HG03378 (cell line): ENCODE data around the gene CYB5RL.

Experiments used
- ATAC-seq: cut with Tn5 transposase; IDR thresholded peaks from one replicate; pipeline ENCODE4 v1.9.1; 2021; ENCODE audit warnings: mild to moderate bottlenecking, moderate library complexity; ENCODE audit not compliant: unreplicated experiment

The CYB5RL gene

DNA sequence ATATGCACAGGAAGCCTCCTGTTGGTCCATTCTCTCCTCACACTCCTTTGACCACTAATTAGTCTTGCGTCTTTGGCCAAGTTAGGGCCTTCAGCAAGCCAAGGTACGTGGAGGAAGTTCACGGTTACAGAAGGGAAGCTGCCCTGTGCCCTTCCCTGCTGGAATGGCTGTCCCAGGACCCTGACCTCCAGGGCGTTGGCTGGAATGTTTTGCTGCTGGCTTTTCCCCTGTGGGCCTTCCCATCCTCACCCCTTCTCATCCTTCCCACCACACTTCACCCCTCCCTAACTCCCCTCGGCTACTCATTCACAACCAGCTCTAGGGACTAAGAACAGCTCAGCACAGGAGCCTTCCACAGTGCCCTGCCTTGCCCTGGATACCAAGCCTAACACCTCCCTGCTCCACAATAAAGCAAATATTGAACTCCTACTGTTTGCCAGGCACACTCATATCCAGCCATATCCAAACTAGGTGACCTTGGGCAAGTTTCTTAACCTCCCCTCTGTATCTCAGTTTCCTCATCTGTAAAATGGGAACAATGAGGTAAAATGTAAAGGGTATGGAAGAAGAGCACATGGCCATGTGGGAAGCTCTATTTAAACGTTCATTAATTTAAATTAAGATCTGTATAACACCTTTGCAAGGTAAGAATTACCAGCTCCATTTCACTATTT, 38.2 kb downstream of the CYB5RL start:
- no peak for ATAC-seq

DNA sequence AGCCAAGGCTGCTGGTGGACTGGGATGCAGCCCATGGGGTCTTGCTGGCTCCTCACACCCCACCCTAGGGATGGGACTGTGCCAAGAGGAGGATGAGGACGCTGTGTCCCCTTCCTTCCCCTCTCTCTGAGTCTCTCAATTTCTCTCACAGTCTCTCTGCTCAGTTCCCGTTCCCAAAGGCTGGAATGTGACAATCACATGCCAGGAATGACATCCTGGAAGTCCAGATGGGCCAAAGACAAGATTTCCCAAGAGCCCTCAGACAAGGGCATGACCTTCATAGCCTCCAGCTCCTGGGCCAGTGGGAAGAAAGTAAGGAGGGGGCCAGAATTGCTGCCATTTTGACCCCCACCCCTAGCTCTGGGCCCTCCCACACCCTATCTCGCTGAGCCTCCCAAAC, 39.5 kb downstream of the CYB5RL start:
- ATAC-seq = no peak

DNA sequence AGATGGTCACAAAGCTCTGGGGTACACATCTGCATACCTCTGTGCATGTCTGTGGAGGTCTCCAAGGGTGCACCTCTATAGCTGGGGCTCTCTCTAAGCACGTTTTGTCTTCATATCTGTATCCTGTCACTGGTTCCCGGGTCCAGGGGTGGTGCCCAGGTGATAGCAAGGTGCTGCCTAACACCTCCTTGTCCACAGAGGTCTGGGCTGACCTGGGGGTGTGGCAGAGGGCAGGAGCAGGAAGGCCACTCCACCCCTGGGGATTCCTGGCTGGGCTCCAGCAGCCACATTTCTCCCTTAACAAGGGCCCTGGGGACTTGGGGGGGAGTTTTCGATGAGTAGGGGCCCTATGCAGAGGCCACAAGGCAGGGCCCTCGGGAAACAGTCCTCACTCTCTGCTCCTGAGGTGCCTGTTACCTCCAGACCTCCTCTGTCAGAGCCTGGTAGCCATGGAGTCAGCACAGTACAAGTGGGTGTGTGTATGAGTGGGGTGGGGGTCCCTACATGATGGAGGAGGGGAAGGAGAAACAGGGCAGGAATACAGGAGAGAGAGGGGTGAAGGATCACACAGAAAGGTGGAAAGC, 40.0 kb downstream of the CYB5RL start:
- ATAC-seq = no peak

DNA sequence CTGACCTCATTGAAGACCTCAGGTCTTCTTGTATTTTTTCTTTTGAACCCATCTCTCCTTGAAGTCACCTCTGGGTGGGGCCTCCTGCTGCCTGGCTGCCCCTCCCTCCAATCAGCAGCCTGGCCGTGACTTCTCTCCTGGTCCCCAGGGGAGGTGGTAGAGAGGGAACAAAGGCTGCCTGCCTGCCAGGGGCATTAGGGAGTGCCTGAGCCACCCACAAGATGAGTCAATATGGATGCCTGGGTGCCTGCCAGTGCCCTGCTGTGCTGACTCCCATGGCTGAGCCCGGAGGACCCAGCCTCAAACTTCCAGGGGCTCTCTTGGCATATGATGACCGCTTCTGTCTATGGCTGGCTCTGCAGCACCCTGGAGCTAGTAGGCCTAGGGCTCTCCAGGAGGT, 41.8 kb downstream of the CYB5RL start:
- ATAC-seq = no peak

DNA sequence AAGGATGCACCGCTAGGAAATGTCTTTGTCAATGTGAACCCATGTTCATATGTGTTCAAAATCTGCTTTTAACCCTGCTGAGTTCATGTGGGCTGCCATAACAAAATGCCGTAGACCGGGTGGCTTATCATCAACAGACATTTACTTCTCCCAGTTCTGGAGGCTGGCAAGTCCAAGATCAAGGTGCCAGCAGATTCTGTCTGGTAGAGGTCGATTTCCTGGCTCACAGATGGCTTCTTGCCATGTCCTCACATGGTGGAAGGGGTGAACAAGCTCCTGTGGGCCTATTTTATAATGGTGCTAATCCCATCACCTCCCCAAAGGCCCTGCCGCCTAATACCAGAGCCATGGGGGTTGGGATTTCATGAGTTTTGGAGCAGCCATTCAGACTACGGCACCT, 42.4 kb downstream of the CYB5RL start:
- no peak for ATAC-seq

DNA sequence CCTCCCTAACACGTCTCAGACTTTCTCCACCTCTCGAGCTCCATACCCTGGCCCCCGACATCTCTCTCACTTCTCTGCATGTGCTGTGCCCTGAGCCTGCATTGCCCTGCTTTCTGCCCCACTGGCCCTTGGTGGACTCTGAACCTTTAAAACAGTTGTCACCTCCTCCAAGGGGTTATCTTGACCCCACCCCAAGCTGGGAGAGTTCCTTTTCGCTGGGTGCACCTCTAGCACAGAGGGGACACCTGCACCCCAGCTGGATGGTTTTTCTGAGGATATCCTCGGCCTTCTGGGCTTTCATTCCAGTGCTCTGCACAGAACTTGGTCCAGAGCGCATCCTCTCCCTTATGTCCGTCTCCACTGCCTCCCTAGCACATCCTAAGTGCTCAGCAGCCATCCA, 42.8 kb downstream of the CYB5RL start:
- no peak for ATAC-seq

DNA sequence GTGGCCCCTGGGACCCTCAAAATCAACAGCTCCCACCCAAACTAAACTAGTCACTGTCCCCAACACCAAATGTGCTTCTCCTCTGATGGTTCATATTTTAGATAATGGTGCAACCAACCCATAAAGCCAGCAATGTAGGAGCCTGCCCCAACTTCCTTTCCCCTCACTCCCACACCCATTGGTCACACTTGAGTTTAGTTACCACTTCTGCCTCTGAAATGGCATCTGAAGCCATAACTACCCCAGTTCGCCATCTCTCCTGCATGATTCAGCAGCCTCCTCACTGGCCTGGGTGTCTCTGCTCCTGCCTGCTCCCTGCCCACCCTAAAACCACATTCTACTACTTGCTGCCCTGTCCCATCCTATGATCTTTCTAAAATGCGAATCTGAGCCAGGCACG, 43.6 kb downstream of the CYB5RL start:
- no peak for ATAC-seq

DNA sequence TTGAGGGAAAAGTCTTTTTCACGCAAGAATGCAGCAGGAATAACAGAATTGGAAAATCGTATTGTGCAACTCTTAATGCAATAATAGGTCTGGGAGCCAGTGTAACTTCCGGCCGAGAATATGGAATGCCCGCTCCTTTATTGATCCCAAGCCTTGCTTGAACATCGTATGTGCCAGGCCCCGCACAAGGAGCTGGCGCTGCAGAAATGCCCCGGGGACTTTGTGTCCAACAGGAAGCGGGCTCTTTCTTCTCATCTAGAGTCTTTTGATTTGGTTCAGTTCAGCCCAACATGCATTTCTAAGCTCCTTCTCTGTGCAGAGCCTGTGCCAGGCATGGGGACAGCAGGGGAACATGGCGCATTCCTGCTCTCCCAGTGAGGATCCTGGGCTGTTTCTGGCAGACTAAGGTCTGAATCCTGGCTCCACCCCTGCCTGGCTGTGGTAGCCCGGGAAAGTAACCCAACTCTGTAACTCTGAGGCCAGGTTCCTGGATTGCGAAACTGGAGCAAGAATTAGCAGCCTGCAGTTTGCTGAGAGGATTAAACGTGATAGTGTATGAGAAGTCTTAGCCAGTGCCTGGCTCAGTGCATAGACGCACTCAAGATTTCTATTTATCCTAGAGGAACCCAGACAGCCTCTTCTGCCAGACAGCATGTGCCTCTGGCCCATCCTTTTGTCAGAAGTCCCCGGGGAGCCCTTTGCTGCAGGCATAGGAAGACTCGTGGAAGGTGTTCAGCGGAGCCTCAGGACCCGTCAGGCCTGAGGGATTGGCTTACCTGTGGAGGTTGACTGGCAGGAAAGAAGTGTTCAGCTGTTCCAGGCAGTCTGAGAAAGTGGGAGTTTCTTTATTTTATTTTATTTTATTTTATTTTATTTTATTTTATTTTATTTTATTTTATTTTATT, 46.0 kb downstream of the CYB5RL start:
- no peak for ATAC-seq

DNA sequence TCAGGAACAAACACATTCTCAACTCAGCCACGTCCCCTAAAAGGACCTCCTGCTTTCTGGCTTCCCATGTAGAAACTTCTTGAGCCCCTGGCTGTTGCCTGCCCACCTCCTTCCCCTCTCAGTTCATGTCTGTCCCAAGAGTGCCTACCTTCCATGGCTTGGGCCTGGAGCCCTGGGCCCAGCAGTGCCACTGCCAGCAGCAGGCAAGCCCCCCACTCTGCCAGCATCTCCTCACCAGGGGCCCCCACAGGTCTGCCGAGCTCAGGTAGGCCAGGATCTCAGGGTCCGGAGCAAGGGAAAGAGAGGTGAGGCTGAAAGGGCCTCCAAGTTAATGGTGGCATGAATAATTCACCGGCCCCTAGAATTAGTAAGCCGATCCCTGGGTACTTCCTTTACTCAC, 47.1 kb downstream of the CYB5RL start, which contains the start of gene CDCP2:
Gene CDCP2, minus strand, starts transcription at position 305 of the 400 bp plus-strand sequence. Its CDS starts 78 bp downstream, at position 227.
- no peak for ATAC-seq

DNA sequence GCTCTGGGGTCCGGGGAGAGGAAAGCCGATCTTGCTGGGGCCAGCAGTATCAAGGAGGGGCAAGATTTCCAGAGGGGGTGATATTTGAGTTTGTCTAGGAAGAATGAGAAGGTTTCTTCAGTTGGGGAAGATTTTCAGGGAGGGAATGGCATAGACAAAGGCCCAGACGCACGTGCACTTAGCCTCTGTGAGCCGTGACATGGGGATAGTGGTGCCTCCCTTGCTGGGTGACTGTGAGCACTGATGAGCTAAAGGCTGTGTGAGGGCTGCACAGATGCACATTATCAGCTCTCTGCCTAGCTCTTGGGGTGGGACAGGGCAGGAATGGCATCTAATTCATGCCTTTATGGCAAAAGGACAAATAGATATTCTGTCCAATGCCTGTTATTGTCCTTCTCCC, 48.8 kb downstream of the CYB5RL start:
- no peak for ATAC-seq
